ENCODE results near the gene MFSD6.

- no peak for TF ChIP-seq EP300 (IDR thresholded peaks at IDR 0.05; ENCODE audit: borderline replicate concordance in 1 of 2, low read depth in 1 of 2, low read length in 1 of 2)
- TF ChIP-seq TAF1 (IDR thresholded peaks at IDR 0.05; ENCODE audit: borderline replicate concordance, low read depth, low read length): no peak
- no peak for TF ChIP-seq YY1 (IDR thresholded peaks at IDR 0.05; ENCODE audit: low read depth)
- TF ChIP-seq MAX (IDR thresholded peaks at IDR 0.05; ENCODE audit: low read depth): no peak
- TF ChIP-seq CHD2 (IDR thresholded peaks at IDR 0.05; ENCODE audit: low read length, partially characterized antibody): no peak
- no peak for TF ChIP-seq USF2 (IDR thresholded peaks at IDR 0.05; ENCODE audit: borderline replicate concordance, low read depth, low read length)
- no peak for TF ChIP-seq CTCF (IDR thresholded peaks at IDR 0.05)
- no peak for TF ChIP-seq REST (IDR thresholded peaks at IDR 0.05; ENCODE audit: low read depth, low read length)
- TF ChIP-seq FOXM1 (IDR thresholded peaks at IDR 0.05; ENCODE audit: low read depth): no peak
- no peak for TF ChIP-seq POLR2AphosphoS5 (IDR thresholded peaks at IDR 0.05; ENCODE audit: low read depth, low read length)
These were observed 127.4 kb downstream of the MFSD6 start for GRCh38 chr2:190535586-190535985.
